ENCODE results near the gene VARS2. TPM values are rescaled to one million over a fixed set of nuclear protein-coding genes. Genes with fewer than 3 reads are reported as not detected.

Gene VARS2
- total RNA-seq, 1 donor from 2014 or later: 18.9 TPM

GRCh38 chr6:30914854-30915590 lies 984 bp downstream of the VARS2 start:
- Histone ChIP-seq H3K4me3 (peak overlapping the region; percentile 56 to 65), H3K9me3 (no peaks in the 10 kb centered on the region), H3K36me3 (peaks cover 0 to 27% of the 10 kb centered on the region in 2 donors), H3K27ac (peak overlapping the region; percentile 94), H3K4me1 (peaks cover 26% of the 10 kb centered on the region), H3K27me3 (no peaks in the 10 kb centered on the region)
- DNase-seq (ENCODE audit: extremely low spot score in 2 of 2): no peak
- intact Hi-C loops (cut with DNase I): no loop called here
- no peak for TF ChIP-seq POLR2A (IDR thresholded peaks at IDR 0.05)
- no peak for TF ChIP-seq CTCF (IDR thresholded peaks at IDR 0.05)
- no peak for TF ChIP-seq POLR2AphosphoS5 (IDR thresholded peaks at IDR 0.05; ENCODE audit: insufficient read depth in 1 of 2, low read depth in 1 of 2)

GRCh38 chr6:30915591-30915946 lies 1.5 kb downstream of the VARS2 start:
- Histone ChIP-seq H3K4me1 (peaks cover 26% of the 10 kb centered on the region), H3K9me3 (no peaks in the 10 kb centered on the region), H3K4me3 (peak overlapping the region in 1 of 2 donors; percentile 56), H3K27ac (peak overlapping the region; percentile 94), H3K27me3 (no peaks in the 10 kb centered on the region), H3K36me3 (peaks cover 0 to 27% of the 10 kb centered on the region in 2 donors)
- DNase-seq (ENCODE audit: extremely low spot score in 2 of 2): no peak
- intact Hi-C loops (cut with DNase I): no loop called here
- no peak for TF ChIP-seq POLR2A (IDR thresholded peaks at IDR 0.05)
- peak in 1 of 2 donors; percentile 33 for TF ChIP-seq POLR2AphosphoS5 (IDR thresholded peaks at IDR 0.05; ENCODE audit: insufficient read depth in 1 of 2, low read depth in 1 of 2)
- peak; percentile 33 to 55 (median 39) for TF ChIP-seq CTCF (IDR thresholded peaks at IDR 0.05)

- H3K4me1 ChIP-seq: peaks cover 26% of the 10 kb centered on the region
- H3K4me3 ChIP-seq: no peak overlapping the region
- intact Hi-C loops (cut with DNase I): no loop called here
- no peaks in the 10 kb centered on the region for H3K27me3 ChIP-seq
- TF ChIP-seq POLR2AphosphoS5 (IDR thresholded peaks at IDR 0.05; ENCODE audit: insufficient read depth in 1 of 2, low read depth in 1 of 2) (no peak), CTCF (IDR thresholded peaks at IDR 0.05) (no peak)
- no peaks in the 10 kb centered on the region for H3K9me3 ChIP-seq
- H3K27ac ChIP-seq: no peak overlapping the region
- no peak for DNase-seq (ENCODE audit: extremely low spot score in 2 of 2)
- H3K36me3 ChIP-seq: peaks cover 0 to 29% of the 10 kb centered on the region in 2 donors
Measured at GRCh38 chr6:30917041-30917440, 3.0 kb downstream of the VARS2 start.

- Histone ChIP-seq H3K9me3 (no peaks in the 10 kb centered on the region), H3K27ac (no peak overlapping the region), H3K36me3 (peaks cover 0 to 33% of the 10 kb centered on the region in 2 donors), H3K4me3 (no peak overlapping the region), H3K4me1 (peaks cover 26% of the 10 kb centered on the region), H3K27me3 (no peaks in the 10 kb centered on the region)
- intact Hi-C loops (cut with DNase I): no loop called here
- no peak for DNase-seq (ENCODE audit: extremely low spot score in 2 of 2)
- no peak for TF ChIP-seq POLR2A (IDR thresholded peaks at IDR 0.05)
- no peak for TF ChIP-seq CTCF (IDR thresholded peaks at IDR 0.05)
- TF ChIP-seq POLR2AphosphoS5 (IDR thresholded peaks at IDR 0.05; ENCODE audit: insufficient read depth in 1 of 2, low read depth in 1 of 2): no peak
Measured at GRCh38 chr6:30917487-30917886, 3.4 kb downstream of the VARS2 start.

- intact Hi-C loops (cut with DNase I): no loop called here
- Histone ChIP-seq H3K4me1 (peaks cover 19% of the 10 kb centered on the region), H3K27me3 (no peaks in the 10 kb centered on the region), H3K36me3 (peaks cover 0 to 43% of the 10 kb centered on the region in 2 donors), H3K9me3 (no peaks in the 10 kb centered on the region), H3K27ac (no peak overlapping the region), H3K4me3 (no peak overlapping the region)
- TF ChIP-seq CTCF (IDR thresholded peaks at IDR 0.05) (no peak), POLR2A (IDR thresholded peaks at IDR 0.05) (no peak), POLR2AphosphoS5 (IDR thresholded peaks at IDR 0.05; ENCODE audit: insufficient read depth in 1 of 2, low read depth in 1 of 2) (no peak)
- DNase-seq (ENCODE audit: extremely low spot score in 2 of 2): no peak
Measured at GRCh38 chr6:30918670-30919069, 4.6 kb downstream of the VARS2 start.
